Measurements from ENCODE around the gene PHF3. TPM values are rescaled to one million over a fixed set of nuclear protein-coding genes. Genes with fewer than 3 reads are reported as not detected.

Gene PHF3
- total RNA-seq, 3 donors from 2014 or later: 76.0 to 110 (median 90.4) TPM

GRCh38 chr6:63721181-63721580 lies 85.6 kb downstream of the PHF3 start:
- Histone ChIP-seq H3K9me3 (no peaks in the 10 kb centered on the region), H3K27ac (no peak overlapping the region), H3K4me1 (no peaks in the 10 kb centered on the region), H3K27me3 (no peaks in the 10 kb centered on the region), H3K4me3 (no peak overlapping the region), H3K36me3 (no peaks in the 10 kb centered on the region)
- intact Hi-C loops (cut with DNase I; ENCODE audit: low total_unique reads): no loop called here
- TF ChIP-seq POLR2AphosphoS5 (IDR thresholded peaks at IDR 0.05) (no peak), CTCF (IDR thresholded peaks at IDR 0.05) (no peak), POLR2A (IDR thresholded peaks at IDR 0.05) (no peak)
- DNase-seq (ENCODE audit: low spot score in 2 of 2): no peak

- Histone ChIP-seq H3K4me3 (no peak overlapping the region), H3K27me3 (no peaks in the 10 kb centered on the region), H3K9me3 (no peaks in the 10 kb centered on the region), H3K36me3 (no peaks in the 10 kb centered on the region), H3K4me1 (no peaks in the 10 kb centered on the region), H3K27ac (no peak overlapping the region)
- no peak for DNase-seq (ENCODE audit: low spot score in 2 of 2)
- intact Hi-C loops (cut with DNase I; ENCODE audit: low total_unique reads): no loop called here
- TF ChIP-seq CTCF (IDR thresholded peaks at IDR 0.05) (no peak), POLR2AphosphoS5 (IDR thresholded peaks at IDR 0.05) (no peak), POLR2A (IDR thresholded peaks at IDR 0.05) (no peak)
Measured at GRCh38 chr6:63724721-63725120, 89.1 kb downstream of the PHF3 start.

GRCh38 chr6:63730311-63730710 lies 94.7 kb downstream of the PHF3 start:
- no peak for DNase-seq (ENCODE audit: low spot score in 2 of 2)
- no peak overlapping the region for H3K4me3 ChIP-seq
- no peaks in the 10 kb centered on the region for H3K4me1 ChIP-seq
- no peaks in the 10 kb centered on the region for H3K27me3 ChIP-seq
- no peak overlapping the region for H3K27ac ChIP-seq
- no peak for TF ChIP-seq POLR2A (IDR thresholded peaks at IDR 0.05)
- no peak for TF ChIP-seq POLR2AphosphoS5 (IDR thresholded peaks at IDR 0.05)
- no peak for TF ChIP-seq CTCF (IDR thresholded peaks at IDR 0.05)
- H3K9me3 ChIP-seq: no peaks in the 10 kb centered on the region
- no peaks in the 10 kb centered on the region for H3K36me3 ChIP-seq
- intact Hi-C loops (cut with DNase I; ENCODE audit: low total_unique reads): no loop called here

GRCh38 chr6:63731930-63732329 lies 96.3 kb downstream of the PHF3 start:
- no peak overlapping the region for H3K27ac ChIP-seq
- no peak for DNase-seq (ENCODE audit: low spot score in 2 of 2)
- H3K27me3 ChIP-seq: no peaks in the 10 kb centered on the region
- no peak for TF ChIP-seq POLR2A (IDR thresholded peaks at IDR 0.05)
- no peak for TF ChIP-seq CTCF (IDR thresholded peaks at IDR 0.05)
- TF ChIP-seq POLR2AphosphoS5 (IDR thresholded peaks at IDR 0.05): no peak
- H3K4me1 ChIP-seq: no peaks in the 10 kb centered on the region
- H3K36me3 ChIP-seq: no peaks in the 10 kb centered on the region
- intact Hi-C loops (cut with DNase I; ENCODE audit: low total_unique reads): no loop called here
- H3K9me3 ChIP-seq: no peaks in the 10 kb centered on the region
- H3K4me3 ChIP-seq: no peak overlapping the region

GRCh38 chr6:63732336-63732735 lies 96.7 kb downstream of the PHF3 start:
- Histone ChIP-seq H3K27me3 (no peaks in the 10 kb centered on the region), H3K4me3 (no peak overlapping the region), H3K9me3 (no peaks in the 10 kb centered on the region), H3K36me3 (no peaks in the 10 kb centered on the region), H3K27ac (no peak overlapping the region), H3K4me1 (no peaks in the 10 kb centered on the region)
- TF ChIP-seq CTCF (IDR thresholded peaks at IDR 0.05): no peak
- no peak for TF ChIP-seq POLR2AphosphoS5 (IDR thresholded peaks at IDR 0.05)
- TF ChIP-seq POLR2A (IDR thresholded peaks at IDR 0.05): no peak
- no peak for DNase-seq (ENCODE audit: low spot score in 2 of 2)
- intact Hi-C loops (cut with DNase I; ENCODE audit: low total_unique reads): no loop called here

All from breast epithelium (tissue), 4 donors.